Nucleus accumbens (tissue), 56 donors: ENCODE data around the gene HTR6.
A peak's percentile ranks its signal among the peaks of the same experiment; 100 is the strongest.
"Not testable (repeated sequence)": the region's sequence is repeated elsewhere in the genome, so short reads cannot be mapped to it uniquely, and the experiment has no call there.

ENCODE experiments used
- DNase-seq, 56 donors: peaks; one replicate each; lab custom pipeline; 2025; lab: John Stamatoyannopoulos, UW

The HTR6 gene

DNA sequence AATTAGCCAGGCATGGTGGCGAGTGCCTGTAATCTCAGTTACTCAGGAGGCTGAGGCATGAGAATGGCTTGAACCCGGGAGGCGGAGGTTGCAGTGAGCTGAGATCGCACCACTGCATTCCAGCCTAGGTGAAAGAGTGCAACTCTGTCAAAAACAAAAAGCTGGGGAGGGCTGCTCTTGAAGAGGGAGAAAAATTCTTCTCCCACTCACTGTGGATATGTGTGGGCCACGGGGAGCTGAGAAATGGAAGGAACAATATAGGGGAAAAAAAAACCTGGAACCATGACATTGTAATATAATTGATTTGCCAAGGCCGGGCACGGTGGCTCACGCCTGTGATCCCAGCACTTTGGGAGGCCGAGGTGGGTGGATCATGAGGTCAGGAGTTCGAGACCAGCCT lies 27.9 kb upstream of the HTR6 start:
- not testable (repeated sequence) for DNase-seq

DNA sequence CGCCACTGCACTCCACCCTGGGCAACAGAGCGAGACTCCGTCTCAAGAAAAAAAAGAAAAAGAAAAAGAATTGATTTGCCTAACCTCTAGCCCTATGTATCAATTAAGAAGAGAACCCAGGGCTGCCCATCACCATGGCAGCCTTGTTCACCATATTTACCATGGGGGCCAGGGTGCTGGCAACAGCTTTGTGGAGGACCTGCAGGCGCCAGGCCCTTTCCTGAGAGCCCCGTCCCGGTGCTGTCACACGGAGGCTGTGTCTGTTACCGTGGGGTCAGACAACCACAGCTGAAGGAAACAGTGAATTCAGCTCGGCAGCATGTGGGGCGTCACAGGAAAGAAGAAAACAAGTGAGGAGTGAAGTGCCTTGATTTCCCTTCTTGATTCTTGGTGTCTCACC lies 27.1 kb upstream of the HTR6 start:
- no peak for DNase-seq

DNA sequence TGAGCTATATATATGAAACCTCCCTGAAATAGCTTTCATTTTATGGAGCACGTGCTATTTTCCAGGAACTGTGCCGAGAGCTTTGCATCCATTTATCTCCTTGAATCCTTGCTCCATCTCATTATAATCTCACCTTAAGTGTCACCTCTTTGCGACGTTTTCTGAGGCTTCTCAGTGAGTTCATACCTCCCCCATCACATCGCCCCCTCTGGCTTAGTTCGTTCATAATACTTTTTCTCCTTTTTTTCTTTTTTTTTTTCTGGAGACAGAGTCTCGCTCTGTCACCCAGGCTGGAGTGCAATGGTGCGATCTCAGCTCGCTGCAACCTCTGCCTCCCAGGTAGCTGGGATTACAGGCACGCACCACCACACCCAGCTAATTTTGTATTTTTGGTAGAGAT lies 25.4 kb upstream of the HTR6 start:
- not testable (repeated sequence) for DNase-seq

DNA sequence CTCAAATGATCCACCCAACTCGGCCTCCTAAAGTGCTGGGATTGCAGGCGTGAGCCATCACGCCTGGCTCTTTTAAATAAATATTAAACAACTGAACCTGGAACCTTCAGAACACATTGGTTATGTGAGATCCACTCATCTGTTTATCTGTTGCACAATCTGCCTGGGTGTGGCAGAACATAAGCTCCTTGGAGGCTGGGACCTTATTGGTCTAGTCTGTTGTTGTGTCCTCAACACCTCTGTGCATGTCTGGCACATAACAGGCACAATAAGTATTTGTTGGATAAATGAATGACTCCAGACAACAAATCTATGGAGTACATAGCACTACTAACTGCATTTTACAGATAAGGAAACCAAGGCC lies 24.7 kb upstream of the HTR6 start:
- DNase-seq, result no peak

DNA sequence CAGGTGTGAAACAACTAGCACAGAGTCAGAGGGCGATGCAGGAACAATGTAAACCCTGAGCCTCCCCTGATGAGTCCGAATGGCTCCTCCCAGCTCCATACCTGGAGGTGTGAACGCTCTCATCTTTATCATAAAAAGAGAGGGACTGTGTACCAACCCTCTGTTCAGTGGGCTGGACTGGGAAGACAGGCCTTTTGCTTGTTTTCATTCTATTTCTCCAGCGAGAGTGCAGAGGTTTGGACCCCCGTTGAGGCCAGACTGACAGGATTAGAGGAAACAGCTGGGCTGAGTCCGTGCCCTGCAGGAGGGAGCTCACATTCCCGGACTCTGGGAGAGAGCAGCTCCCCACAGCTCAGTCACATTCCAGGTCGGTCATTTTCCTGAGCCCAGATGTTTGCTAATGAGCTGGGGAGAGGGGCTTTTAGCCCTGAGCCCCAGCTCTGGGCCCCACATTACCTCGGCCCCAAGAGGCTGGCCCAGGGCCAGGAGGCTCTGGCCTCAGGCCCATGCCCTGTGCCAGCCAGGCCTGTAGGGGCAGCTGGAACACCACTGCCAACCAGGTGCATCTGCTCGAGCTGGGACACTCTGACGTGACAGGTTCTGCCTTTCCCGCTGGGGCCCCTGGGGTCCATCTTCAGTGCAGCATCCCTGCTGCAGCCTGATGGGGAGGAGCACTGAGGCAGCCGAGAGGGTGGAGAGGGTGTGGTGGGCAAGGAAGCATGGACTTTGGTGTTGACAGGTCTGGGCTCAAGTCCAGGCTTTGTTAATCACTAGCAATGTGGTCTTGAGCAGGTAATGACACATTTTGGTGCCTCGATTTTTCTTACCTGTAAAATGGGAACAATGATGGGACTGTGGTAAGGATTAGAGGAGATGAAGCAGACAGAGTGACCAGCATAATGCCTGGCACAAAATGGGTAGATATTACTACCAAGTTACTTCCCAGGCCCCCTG lies 24.0 kb upstream of the HTR6 start:
- DNase-seq, result no peak

DNA sequence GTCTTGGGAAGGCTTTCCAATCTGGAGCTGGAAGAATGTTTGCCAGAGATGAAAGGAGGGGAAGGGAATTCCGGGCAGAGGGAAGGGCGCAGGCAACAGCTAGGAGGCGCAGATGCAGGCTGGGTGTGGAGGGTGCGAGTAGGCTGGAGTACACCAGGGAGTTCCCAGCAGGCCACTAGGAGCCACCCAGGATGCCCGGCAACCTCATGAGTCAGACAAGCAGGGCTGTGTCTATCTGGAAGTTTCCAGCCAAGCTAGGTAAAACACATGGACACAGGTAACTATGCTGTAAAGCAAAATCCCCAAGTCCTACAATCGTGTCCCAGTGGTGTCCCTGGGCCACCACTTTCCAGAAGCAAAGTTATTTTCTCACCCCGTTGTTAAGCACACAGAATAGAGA lies 21.6 kb upstream of the HTR6 start:
- DNase-seq, result no peak

DNA sequence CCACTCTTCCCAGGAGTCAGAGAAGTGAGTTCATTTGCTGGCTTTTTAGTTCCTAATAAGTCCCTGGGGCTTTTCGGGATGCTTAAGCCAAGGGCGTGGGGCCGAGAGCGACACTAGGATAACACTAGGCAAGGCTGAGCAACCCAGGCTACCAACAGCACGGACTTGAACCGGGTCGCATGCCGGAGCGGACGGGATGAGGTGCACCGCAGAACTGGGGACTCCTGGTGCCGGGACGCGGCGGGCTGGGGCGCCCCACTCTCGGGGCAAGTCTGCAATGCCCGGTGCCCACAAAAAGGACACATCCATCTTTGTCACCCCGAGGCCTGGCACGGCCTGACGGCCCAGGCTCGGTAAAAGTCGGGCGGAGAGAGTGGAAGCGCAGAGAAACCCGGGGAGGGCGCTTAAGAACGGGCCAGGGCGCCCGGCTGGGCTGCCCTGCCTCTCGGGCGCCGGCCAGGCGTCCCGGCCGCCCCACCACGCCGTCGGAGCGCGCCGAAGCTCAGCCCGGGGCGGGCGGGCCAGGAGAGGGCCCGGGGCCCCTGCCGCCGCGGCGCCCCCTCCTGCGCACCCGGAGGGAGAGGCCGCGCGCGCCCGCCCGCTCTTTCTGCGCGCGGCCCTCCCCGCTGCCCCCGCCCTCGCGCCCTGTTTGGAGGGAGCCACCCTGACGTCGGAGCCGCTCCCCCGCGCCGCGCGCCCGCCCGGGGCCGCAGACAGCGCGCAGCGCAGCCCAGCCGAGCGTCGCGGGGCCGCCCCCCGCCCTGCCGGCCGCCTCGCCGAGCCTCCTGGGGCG lies 20.9 kb upstream of the HTR6 start, which contains the start of gene NBL1:
Gene NBL1 (plus strand): TSS at position 710 of the 793 bp plus-strand sequence. CDS start 10,720 bp downstream, outside the sequence.
- peak in 21 of 56 donors; percentile 7 to 68 (median 31) for DNase-seq

DNA sequence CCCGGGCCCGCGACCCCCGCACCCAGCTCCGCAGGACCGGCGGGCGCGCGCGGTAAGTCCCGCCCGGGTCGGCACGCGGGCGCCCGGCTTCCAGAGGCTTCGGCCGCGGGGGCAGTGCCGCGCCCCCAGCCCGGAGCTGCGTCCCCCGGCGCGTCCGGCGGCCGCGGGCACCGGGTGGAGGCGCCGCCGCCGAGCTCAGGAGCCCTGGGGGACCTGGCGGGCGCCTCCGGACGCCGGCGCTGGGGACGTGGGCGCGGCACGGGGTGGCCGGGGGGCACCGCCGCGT lies 20.3 kb upstream of the HTR6 start:
- DNase-seq, result no peak

DNA sequence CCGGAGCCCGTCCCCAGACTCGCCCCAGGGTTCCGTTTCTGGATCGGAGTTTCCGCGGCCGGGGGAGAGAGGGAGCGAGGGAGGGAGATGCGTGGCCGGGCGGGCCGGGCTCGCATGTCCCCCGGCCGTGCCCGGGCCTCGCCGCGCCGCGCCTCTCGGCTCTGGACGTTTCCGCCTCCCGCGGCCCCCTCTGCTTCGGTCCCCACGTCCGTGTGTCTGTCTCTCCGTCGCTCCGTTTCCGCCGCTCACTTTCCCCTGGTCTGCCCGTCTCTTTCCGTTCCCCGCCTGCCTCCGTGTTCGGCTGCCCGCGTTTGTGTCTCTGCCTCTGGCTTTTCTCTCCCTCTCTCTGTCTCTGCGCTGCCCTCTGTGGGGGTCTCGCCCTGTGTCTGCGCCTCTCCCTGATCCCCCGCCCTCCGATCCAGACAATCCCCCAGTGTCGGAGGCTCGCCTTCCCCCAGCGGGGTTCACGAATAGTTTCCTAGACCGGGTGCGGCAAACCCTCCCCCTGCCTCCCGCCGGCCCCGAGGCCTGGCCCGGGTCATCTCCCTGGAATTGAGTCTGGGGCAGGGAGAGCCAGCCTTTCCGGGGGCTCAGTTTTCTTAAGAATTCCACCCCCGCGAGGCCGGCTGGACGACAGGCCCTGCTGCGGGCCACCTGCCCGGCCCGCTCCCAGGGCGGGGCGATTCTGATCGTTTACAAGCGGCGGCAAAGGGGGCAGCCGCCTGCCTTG lies 19.8 kb upstream of the HTR6 start:
- DNase-seq, result peak in 2 of 56 donors; percentile 17 to 50

DNA sequence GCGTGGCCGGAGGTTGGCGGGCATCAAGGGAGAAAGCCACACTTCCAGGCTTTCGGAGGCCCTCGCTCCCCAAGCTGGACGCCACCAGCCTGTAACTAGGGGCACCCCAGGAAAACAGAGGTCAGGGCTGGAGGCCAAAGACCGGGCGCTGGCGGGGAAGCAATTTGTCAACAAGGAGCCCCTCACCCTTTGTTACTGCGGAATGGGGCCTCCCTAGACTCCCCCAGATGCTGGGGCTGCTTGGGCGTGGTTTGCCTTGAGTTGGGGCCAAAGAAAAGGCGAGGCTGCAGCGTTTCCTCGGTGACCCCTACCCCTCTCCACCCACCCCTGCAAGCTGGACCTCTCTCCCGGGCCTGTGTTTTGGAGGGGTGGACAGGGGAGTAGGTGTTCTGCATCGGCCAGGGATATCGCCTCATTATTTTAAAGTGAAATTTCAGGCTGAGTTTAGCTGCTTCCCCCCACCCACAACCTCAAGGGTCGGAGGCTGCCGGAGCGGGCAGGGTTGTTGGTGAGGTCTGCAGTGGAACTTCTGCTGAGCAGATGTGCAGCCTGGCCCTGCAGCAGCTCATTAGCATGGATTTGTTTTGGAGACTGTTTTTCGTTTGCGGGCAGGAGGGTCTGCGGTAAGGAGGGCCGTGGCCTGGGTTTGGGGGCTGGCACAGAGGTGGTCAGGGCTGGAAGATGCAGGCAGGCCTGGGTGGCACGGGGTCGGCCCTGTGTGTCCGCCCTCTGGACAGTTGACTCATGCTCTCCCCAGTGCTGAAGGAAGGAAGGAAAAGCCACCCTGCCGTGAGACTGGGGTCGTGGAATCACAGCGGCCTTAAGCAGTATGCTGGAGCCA lies 19.0 kb upstream of the HTR6 start:
- DNase-seq, result no peak

DNA sequence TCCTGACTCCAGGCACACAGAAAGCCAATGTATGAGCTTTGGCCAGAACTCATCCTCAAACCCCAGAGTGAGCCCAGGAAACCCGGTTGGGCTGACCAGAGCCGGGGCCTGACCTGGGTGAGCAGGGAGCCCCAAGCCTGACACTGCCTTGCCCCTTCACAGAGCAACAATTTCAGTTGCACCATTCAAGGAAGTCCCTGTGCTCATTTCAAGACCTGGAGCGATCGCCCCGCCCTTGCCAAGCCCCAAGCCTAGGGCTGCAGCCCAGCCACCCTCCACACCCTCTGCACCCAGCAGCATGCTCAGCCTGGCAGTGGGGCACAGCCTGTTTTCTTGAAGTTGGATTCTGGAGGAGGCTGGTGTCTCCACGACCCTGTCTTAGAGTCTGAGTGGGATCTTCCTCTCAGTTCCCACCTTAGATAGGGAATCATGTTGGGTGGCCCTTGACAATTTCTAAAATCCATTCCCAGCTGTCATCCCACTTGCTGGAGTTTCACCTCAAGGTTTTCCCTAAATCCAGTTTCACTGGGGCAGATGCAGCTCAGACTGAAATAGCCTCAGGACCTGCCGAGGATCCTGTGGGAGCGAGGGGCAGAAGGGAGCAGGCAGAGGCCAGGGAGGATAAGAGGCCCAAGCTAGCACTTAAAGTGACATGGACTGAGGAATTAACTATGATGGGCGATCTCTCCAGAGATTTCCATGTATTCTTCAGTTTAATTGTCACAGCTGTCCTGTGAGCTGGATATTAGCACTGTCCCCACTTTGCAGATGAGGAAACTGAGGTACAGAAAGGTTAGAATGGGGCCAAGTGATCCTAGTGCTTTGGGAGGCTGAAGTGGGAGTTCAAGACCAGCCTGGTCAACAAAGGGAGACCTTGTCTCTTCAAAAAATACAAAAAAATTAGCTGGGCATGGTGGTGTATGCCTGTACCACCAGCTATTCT lies 18.0 kb upstream of the HTR6 start:
- DNase-seq, result no peak

DNA sequence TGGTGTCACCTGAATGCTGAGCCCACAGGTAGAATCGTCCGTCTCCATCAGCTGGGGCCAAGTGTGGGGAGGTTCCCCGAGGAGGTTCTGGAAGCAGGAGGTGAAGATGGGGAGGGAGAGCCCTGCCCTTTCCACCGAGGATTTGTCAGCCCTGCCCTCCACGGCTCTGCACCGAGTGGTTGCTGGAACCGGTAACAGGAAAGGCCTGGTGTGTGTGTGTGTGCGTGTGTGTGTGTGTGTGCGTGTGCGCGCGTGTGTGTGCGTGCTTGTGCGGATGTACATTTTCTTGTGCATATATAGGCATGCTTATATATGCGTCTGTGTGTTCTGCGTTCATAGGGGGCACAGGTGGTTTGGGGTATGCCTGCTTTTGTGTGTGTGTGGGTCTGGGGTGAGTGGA lies 17.0 kb upstream of the HTR6 start:
- DNase-seq, result no peak

DNA sequence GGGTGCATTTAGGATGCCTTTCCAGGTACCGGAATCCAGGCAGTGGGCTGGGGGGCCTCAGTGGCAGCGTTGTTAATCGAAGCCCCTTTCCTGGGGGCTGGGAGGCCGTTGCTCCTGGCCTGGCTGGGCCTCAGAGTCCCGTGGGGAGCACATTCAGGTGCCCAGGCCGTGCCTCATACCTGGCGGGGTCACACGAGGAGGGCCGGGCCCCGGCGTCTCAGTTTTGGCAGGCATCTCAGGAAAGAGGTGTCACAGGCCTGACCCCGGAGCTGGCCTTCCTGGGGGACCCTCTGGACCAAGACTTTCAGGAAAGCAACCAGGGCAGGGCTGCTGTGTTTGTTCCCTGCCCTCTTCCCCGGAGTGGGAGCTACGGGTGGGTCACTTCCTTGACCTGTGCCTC lies 16.4 kb upstream of the HTR6 start:
- no peak for DNase-seq

DNA sequence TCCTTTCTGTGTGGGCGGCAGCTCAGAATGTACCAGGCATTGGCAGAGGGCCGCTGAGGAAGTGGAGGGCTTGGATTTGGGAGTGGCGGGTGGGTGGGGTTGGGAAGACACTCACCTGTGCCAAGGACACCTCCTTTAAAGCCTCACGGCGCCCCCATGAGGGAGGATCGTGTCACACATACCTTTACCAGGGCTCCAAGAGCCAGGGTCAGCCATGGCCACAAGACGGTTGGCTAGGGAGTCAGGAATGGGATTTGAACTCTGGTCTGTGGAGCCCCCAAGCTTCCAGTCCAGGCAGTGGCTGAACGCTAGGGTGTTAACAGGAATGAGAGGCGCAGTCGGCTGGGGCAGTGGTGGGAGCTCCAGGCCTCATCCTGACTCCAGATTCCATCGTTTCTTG lies 16.0 kb upstream of the HTR6 start:
- DNase-seq, result peak in 2 of 56 donors; percentile 13 to 19

DNA sequence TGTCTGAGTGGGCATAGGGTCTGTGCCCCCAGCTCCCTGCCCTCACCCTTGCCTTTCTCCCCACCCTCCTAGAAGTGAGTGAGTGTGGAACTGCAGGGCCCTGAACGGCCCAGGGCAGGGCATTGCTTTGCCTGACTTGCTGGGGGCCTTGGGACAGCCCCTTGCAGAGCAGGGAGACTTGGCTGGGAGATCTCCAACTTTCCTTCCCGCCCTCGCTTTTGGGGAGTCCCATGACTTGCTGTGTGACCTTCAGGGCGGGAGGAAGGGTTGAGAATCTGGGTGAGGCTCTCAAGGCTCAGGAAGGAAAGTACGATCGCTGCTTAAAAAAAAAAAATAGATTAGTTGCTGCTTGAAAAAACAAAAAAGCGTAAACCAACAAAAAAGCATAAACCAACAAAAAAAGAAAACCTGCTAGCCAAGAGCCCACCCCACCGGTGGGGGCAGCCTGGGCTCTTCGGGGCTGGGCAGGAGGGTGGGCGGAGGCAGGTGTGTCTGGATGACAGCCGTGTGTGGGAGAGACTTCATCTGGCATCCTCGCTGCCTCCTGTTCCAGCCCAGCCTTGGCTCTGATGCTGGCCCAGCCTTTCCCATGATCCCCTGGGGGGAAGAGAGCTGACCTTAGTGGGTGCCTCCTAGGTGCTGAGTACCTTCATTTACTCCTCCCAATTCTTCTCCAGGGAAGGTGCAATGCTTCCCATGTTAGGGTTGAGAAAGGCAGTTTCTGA lies 14.1 kb upstream of the HTR6 start:
- peak in 3 of 56 donors; percentile 14 to 27 (median 21) for DNase-seq

DNA sequence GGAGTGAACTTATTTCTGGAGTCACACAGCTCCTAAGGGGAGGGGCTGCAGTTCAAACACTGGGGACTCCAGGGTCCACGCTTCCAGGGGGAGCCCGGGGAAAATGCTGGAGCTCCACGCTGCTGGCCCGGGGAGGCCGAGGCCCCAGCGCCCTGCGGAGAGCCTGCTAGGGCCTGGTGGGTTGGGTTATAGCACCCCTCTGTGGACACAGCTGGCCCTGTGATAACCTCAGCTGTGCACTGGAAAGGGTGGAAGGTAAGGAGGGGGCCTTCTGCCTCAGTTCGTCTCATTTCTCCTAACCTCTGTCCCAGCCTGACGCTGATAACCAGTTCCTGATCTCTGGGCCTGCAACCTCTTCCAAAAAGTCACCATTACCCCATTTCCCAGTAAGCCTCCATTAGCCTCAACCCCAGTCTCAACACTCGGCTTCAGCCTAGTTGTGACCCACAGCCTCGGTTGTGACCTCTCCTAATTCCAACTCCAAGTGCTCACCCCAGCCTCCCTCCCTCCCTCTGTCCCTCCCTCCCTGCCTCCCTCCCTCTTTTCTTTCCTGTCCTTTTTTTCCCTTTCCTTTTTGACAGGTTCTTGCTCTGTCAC lies 13.4 kb upstream of the HTR6 start:
- peak in 36 of 56 donors; percentile 13 to 65 (median 31) for DNase-seq

DNA sequence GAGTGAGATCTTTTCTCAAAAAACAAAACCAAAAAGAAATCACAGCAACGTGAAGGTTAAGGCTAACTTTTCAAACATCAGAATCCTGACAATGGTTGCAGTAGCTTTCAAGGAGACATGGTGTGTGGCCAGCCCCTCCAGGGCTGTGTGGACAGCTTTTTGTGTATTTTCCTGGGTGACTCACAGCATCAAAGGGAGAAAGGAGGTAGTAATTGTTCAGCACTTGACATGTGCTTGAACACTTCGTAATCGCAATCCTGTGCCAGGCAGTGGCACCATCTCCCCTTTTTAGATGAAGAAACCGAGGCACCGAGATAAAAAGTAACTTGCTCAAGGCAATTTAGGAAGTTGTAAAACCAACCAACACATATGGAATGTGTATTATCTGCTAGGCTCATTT lies 10.3 kb upstream of the HTR6 start:
- no peak for DNase-seq
